Measurements from ENCODE around the gene DCUN1D3.
A peak's percentile ranks its signal among the peaks of the same experiment; 100 is the strongest.

Gene DCUN1D3

DNA sequence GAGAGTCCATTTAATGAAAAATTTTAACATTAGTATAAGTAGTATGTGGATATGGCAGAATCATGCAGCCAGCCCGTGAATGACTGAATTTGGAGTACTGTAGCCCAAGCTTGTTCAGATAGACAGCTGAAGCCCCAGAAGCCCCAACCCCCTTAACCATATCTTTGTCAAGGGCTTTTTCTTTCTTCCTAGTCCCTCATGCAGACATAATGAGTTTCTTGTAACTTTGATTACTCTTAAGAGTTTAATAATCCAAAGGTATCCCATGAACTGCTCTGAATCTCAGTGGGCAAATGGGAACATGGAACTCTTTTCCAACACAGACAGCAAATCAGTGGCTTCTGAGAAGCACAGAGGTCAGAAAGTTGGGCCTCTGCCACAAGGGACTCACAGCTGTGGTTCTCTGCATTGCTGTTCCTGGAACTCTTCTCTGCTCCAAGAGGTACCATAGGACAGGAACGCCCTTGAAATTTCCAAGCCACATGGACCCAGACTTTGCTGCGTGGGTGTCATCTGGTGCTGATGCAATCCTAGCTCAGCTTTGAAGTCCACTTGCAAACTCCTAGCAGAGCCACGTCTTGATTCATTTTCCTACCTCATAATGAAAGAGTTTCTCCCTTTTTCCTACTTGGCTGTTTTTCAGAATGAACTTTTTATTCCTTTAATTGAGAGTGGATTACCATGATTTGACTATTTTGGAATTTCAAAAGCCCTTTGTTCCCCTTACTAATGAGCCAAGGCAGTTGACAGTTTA lies 18.5 kb upstream of the DCUN1D3 start:
- DNase-seq, result no peak

GRCh38 chr16:20916942-20917341 lies 16.8 kb upstream of the DCUN1D3 start:
- no peak for DNase-seq

- DNase-seq, result no peak
Observed at GRCh38 chr16:20916289-20916688, 16.1 kb upstream of the DCUN1D3 start.

DNA sequence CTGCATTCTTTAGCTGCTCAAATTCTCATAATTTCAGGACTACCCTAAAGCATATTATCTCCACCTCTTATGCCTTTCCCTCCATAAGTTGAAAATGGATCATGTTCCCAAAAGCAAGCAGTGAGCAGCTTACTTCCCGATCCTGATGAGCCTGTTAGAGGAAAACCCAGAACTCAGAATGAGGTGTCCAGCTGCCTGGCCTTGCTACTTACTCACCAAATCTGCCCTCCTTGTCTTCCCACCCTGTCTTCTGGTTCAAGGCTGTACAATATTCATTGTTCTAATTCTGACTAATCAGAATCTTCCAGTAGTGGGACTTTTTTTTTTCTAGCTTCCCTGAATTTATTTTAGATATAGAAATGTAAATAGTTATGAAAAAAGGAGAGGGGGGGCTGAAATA lies 11.2 kb upstream of the DCUN1D3 start:
- no peak for DNase-seq

GRCh38 chr16:20910781-20911321 lies 10.7 kb upstream of the DCUN1D3 start:
- DNase-seq, result no peak

GRCh38 chr16:20906341-20907255 lies 6.4 kb upstream of the DCUN1D3 start:
- DNase-seq, result no peak

GRCh38 chr16:20905576-20905975 lies 5.4 kb upstream of the DCUN1D3 start:
- no peak for DNase-seq

DNA sequence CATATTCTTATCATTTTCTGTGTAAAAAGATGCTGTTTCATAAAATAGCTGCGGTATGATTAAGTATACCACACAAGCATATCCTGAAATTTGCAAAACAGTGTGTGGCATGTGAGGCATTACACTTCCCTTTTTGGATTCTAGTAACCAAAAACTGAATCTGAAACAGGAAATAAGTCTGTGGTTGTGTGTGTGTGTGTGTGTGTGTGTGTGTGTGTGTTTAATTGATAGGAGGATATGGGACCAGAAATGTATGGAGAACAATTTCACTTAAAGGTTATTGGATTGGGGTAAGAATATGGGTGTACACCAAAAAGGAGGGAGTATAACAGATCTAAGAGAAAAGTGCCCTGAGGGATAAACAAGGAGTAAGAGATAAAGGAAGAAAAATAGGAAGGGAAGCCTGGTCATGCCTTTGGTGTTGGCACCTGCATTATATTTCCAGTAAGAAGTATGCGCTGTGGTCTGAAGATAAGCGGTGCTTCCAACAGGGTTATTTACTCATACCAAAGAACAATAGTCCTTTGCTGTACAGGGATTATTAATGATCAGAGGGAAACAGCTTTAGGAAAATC lies 4.4 kb upstream of the DCUN1D3 start:
- no peak for DNase-seq

GRCh38 chr16:20903899-20904506 lies 3.8 kb upstream of the DCUN1D3 start:
- no peak for DNase-seq

DNA sequence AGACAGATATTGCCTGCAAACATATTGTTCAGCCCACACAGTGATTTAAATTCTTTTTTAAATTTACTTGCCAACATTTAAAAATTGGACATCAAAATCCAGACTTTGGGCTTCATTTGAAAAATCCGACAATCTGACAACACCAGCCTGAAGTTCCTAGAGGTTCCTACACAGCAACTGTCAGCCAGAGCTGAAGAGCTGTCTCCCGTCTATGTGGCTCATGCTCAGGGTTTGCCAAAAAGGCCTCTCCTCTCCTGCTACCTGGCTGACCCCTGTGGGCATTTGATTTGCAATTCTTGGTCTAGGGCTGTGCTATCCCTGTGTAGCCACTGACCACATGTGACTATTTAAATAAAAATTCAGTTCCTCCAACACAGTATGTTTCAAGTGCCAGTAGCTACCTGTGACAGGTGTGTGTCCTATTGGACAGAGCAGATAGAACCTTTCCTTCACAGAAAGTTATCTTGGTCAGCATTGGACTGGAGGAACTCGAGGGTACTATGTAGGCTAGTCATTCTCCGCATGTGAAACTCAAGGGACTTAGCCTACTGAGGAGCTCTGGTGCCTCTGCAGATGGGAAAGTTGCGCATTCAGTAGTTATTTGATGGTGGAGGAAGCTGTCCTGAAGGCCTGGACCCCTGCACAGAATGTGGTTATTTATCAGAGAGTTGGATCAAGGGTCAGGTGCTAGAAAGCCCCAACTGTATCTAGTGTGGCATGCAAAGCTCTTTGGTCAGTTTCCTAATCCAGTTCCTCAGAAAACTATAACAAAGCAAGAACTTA lies 3.1 kb upstream of the DCUN1D3 start:
- DNase-seq, result no peak

DNA sequence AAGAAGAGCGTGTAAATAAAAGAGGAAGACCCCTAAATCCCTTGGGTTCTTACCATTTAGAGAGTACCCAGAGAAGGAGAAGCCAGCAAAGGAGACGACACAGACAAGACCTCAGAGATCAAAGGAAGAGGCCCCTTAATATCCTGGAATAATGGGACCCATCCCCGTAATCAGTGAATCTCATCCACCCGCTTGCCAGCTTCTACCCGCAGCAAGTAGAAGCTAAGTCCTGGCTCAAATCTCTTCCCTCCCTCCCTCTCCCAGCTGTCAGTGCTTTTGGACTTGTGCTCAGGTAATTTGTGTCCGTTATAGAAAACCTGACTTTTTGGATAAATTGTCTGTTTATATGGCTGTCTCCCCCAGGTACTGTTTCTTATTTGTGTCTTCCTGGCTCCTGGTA lies 2.3 kb upstream of the DCUN1D3 start:
- DNase-seq, result no peak

DNA sequence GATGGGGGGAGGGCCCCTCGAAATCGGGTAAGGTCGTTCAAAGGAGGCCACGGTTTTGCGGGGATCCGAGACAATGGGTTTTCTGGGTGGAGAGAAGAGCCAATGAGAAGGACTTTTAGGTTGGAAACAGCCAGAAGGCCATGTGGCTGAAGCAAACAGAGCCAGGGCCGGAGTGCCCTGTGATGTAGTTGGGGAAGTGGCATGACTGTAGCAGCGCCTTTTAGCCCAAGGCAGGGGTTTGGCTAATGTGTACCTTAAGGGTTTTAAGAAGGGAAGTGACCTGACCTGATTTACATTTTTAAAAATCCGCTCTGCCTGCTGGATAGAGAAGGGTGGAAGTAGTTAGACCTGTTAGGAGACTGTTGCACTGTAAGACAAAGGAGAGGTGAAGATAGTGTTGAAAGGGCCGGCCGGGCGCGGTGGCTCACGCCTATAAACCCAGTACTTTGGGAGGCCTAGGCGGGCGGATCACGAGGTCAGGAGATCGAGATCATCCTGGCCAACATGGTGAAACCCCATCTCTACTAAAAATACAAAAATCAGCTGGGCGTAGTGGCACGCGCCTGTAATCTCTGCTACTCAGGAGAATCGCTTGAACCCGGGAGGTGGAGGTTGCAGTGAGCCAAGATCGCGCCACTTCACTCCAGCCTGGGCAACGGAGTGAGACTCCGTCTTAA lies 1.4 kb upstream of the DCUN1D3 start:
- DNase-seq, result peak; percentile 63

DNA sequence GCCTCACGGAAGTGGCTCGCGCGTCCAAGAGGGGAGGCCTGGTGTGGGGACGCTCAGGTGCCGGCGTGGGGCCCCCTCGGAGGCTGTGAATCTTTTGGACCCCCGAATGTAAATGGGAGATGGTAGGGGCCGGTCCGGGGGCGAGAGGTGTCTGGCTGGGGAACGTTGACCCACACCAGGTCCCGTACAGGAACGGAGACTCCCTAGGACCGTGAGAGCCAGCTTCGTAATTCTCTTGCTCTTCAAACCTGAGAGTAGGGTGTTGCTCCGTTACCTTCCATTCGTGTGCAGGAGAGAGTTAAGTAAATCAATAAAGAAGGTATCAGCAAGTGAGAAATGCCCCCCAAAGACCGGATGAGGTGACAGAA lies 894 bp upstream of the DCUN1D3 start:
- no peak for DNase-seq

DNA sequence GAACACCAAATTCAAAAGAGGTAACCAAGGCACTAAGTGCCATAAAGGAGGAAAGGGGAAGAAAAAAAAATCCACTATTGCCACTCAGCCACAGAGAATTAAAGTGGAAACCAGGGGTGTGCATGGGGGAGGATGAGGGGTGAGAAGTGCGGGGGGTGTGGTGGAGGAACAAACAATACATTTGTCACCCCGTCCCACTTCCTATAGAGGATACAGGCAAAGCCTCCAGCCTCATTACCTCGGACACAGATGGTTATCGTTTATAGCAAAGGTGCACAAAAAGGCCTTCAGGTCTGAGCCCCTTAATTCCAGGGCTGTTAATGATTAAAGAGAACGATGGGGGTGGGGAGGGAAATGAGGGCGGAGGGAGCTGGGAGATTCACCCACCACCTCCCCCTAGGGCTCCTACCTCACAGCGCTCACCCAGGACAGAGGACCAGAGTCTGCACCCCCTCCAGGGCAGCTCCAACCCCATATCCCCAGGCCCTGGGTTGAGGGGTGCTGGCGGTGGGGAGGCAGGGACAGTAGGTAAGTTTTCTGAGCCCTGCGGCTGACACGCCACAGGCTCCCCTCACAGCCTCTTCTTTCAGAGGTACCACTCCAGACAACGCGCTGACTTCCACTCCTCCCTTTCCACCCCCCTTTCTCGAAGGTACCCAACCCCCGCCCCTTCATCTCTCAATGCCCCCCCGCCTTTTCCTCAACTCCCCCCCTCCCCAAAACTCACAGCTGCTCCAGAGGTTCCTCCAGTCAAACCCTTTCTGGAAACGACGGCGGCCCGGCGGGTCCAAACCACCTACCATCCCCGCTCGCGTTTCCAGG lies 470 bp downstream of the DCUN1D3 start:
- no peak for DNase-seq

GRCh38 chr16:20899071-20899470 lies 1.1 kb downstream of the DCUN1D3 start:
- no peak for DNase-seq

DNA sequence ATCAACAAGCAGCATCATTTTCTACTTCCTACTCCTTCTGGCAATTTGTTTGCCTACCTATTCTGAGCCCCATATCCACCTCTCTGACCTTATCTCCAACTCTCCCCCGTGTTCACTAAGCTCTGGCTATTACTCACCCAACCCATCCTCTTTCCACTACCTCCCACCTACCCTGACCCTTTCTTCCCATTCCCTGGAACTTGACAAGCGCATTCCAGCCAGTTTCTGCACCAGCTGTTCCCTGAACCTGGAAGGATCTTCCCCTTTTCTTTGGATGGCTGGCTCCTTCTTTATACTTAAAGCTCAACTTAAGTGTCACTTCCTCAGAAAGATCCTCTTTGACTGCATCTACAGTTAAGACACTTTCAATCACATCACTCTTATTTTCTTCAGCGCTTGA lies 2.2 kb downstream of the DCUN1D3 start:
- no peak for DNase-seq

DNA sequence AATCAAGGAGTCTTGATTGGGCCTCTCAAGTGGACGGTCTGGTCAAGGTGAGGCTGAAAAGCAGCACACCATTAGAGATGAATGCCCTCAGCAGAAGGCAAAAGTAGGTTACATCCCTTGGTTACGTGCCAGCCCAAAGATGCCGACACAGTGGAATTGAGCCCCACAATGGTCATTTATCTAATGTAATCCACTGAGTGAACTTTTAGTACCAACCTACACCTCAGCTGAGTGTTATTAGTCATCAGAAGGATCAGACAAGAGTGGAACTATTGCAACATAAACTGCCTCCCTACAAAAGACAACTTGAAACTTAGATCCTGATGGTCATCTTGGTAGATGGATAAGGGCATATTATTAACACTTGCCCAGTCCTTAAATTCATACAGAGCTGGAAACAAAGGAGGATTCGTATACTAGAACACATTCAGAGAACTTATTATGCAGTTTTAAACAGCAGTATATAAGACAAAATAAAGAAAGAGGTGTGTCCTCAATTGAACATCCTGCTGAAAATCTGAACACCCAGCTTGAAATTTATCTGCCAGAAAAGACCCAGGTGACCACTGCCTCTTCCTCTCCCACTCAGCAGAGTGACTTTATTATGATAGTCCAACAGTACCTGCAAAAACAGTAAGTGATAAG lies 2.8 kb downstream of the DCUN1D3 start:
- DNase-seq, result no peak

DNA sequence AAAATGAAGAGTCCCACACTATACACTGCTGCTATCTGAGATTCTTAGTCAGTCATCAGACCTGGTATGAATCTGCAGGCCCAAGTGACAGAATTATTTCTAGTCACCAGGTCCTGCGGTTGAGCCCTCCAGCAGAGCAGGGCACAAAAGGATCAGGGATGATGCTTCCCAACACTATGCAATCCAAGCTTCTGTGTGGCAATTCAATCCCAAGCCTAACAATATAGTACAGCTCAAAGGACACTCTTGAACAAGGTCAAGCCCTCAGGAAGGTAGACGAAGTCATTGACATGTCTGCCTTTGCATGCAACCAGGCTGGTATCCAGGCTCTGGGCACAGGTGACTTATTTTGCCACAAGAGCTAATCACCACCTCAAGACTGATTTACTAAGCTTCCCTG lies 5.8 kb downstream of the DCUN1D3 start:
- no peak for DNase-seq

DNA sequence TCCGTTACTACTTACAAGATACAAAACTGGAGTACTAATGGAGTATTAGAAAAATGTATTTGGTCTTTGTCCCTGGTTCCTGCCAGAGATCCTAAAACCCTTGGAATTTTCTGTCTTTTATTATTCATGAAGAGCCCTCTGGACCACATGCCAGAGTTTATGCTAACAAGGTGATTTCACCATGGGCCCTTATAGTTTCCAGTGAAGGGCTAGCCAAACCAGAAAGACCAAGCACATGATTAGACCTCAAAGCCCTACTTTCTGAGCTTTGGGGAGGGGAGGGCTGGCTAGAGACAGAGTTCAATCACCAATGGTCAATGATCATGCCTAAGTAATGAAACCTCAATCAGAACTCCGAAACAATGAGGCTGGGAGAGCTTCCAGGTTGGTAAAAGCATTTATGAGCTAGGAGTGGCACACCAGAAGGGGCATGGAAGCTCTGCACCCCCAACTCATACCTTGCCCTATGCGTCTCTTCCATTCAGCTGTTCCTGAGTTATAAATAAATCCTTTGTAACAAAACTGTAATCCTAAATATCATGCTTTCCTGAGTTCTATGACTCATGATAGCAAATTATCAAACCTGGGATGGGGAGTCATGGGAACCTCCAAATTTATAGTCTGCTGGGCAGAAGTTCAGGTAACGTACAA lies 10.4 kb downstream of the DCUN1D3 start:
- DNase-seq, result no peak

GRCh38 chr16:20887207-20887606 lies 13.0 kb downstream of the DCUN1D3 start:
- no peak for DNase-seq
